ENCODE results near the gene MYO3B.
"Not testable (repeated sequence)": the region's sequence is repeated elsewhere in the genome, so short reads cannot be mapped to it uniquely, and the experiment has no call there.

The MYO3B gene

DNA sequence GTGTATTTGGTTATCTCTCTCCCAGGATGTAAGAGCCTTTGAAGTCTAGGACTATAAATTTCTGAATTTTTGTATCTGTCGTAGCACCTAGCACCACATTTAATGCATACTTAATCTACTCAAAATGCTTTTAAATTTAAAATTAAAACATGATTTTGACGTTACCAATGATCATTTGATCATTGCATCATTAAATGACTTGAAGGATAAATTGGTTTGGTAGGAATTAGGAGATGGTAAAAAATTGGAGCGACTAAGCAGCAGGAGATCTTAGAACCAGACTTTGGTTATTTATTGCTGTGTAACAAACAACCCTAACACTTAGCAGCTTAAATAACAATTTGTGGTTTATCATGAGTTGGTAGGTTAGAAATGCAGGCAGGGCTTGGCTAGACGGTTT, 84.9 kb downstream of the MYO3B start:
- no peak for DNase-seq (ENCODE audit: low read depth)

DNA sequence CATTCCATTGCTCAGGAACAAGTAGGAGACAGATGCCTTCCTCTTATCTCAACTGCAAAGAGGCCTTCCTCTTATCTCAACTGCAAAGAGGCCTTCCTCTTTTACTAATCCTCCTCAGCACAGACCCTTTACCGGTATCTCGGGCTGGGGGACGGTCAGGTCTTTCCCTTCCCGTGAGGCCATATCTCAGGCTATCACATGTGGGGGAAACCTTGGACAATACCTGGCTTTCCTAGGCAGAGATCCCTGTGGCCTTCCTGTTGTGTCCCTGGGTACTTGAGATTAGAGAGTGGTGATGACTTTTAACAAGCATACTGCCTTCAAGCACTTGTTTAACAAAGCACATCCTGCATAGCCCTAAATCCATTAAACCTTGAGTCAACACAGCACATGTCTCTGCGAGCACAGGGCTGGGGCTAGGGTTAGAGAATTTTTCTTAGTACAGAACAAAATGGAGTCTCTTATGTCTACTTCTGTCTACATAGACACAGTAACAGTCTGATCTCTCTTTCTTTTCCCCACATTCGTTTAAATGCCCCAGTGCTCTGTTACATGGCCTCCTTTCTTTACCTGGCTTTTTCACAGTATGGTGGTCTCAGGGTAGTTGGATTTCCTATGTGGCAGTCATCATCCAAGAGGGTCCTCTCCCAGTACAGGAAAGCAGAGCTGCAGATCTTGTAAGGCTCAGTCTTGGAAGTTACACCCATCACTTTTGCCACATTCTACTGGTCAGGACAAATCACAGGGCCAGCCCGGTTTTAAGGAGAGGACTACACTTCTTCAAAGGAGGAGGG, 86.0 kb downstream of the MYO3B start:
- DNase-seq (ENCODE audit: low read depth), result not testable (repeated sequence)

DNA sequence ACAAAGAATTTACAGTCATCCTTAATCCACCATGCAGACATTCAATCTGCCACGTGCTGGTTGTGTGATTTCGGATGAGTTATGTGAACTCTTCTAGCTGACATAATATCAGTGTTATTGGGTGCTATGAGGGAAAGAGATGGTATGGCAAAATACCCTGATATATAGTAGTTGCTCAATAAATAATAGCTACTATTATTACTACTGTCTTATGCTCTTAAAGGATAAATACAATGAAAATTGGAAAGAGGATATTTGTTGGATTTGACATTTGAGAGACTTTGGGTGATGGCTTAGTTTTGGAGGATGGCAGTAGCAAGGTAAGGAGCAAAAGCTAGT, 86.5 kb downstream of the MYO3B start:
- DNase-seq (ENCODE audit: low read depth), result no peak

DNA sequence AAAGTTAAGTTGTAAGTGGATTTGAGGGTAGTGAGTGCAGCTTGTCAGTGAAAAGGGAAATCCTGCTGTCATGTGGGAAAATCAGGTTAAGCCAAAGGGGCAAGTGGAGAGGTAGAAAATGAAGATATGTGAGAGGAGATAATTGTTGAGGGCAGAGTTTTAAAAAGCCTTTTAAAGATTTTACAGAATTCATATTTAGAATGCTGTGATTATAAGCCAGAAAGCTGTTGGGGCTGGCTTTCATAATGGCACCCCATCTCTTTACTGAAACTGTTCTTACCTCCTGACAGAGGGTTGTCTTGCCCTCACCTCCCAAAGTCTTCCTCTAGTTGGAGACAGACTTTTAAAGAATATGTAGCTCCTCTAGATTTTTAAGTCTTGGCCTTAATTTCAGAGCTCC, 86.9 kb downstream of the MYO3B start:
- no peak for DNase-seq (ENCODE audit: low read depth)

DNA sequence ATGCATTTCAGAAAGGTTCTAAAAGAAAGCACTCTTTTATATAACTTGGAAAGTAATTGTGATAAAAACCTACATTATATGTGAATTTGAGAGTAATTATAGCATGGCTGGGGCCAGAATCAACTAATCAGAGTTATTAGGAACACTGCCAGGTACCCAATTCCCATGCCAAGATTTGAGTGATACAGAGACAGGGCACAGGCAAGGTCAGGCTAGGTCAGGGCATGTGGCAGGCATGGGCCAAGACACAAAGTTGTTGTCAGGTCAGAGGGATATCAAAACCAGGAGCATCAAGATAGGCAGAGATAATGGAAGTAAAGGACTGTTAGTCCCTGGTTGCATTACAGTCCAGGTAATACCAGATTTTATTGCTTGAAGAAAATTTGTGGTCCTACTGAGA, 87.4 kb downstream of the MYO3B start:
- no peak for DNase-seq (ENCODE audit: low read depth)

DNA sequence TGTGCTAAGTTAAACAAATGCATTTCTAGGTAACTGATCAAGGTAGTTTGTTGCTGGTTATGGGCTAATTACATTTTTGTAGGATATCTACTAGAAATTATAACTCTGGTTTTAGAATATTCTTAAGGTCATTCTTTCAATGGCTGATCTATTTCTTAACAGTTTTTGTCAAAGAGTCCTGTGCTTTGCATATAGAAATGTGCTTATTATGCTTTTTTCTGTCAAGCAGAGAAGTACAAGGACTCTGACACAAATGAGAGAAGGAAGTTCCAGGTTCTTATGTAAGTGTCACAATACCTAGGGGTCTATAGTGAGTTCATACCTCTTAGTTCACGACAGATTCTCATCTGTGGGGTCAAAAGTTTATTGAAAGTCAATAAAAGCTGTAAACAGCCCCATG, 88.4 kb downstream of the MYO3B start:
- no peak for DNase-seq (ENCODE audit: low read depth)

DNA sequence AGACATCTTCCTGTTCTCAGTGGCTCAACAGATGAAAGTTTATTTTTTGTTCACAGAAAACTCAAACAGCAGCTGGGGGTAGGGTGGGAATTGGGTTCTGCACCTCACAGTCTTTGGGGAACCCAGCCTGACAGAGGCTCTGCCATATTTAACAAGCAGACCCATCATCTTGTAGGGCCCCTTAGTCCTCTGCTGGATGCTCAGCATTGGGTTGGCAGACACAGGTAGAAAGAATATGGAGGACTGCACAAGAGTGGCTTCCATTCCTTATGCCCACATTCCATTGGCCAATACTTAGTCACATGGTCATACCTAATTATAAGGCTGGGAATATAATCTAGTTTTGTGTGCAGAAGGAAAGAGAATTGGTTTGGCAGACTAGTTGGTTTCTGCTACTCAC, 89.1 kb downstream of the MYO3B start:
- DNase-seq (ENCODE audit: low read depth), result no peak

DNA sequence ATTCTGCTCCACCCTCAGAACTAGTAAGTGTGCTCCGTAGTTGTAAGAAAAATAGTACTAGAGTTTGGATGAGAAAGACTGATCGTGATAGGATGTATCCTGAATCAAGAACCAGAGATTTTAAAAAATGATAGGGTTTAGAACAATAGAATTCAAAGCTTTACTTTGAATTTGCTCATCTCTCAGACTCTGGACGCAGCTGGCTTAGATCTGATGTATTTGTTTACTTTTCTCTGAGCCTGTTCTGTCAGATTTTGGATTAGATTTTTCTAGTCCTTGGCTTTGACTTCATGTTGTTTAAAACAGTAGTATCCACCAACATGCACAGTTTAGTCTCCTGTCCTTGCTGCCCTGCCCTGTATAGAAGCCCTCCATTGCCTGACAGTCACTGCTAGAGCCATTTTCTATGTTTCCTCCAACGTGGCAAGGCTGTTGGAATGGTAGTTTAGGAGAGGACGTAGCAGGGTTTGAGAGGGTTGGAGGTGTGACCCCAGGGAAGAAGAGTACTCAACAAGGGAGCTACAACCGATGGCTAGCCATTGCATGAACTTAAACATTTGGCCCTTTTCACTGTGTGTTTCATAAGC, 92.4 kb downstream of the MYO3B start:
- DNase-seq (ENCODE audit: low read depth), result no peak

DNA sequence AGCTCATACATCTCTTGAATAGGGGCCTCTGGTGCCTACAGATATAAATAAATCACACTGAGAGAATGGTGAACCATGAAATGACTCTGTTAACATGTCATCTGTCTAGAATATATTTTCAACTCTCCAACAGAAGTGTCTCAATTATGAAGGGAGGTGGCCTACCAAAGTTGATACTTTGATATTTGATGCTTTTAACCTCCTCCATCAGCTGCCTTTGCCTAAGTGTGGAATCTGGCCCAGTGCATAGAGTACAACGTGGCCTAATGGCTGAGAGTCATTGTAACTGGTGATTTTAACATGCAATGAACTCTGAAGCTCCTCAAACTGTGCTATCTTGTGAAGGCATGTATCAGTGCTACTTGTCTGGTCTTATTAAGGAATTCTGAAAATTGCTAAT, 93.4 kb downstream of the MYO3B start:
- DNase-seq (ENCODE audit: low read depth), result no peak

DNA sequence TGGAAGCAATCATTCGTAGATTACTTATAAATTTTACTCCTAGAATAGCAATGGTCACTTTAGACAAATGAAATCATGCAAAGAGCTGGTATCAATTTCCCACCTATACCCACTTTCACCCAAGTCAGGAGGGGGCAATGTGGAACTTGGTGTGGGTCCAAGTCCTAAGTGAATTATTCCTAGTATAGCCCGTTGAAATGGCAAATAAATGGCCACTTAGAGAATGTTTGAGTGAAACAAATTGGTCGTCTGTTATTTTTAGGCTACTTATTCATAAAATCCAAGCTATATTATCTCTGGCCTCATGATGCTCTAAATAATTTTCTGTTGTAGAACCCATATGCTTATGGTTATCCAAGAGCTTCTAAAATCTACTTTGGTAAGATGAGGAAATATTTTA, 98.1 kb downstream of the MYO3B start:
- DNase-seq (ENCODE audit: low read depth), result no peak

DNA sequence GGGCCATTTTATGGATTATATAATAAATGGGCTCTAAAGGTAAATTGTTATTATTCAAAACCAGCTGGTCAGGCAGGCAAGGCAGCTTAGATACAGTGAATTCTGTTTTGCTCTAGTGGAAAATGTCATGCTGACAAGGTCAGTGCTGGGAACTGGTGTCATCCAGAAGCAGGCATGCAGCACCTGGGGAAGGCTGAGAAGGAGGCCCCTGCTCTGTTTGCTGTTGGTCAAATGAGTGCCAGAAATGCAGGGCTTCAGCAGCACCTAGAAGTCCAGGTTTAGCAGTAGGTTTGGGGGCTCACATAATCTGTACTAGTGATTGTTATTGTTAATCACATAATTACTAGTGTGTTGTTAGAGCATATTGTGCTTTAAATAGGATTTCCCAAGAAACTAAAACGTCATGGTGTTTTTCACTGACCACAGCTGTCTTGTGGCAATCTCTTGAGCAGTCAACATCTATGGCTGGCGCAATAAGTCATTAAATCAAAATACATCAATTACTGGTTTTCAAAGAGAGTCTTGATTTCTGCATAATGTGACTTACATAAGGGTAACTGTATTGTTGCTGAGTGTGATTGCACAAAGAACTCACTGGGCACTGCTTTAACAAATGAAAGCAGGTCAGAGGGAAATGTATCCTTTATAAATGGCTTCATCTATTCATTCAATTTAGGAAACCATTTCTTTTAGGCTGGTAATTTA, 99.1 kb downstream of the MYO3B start:
- DNase-seq (ENCODE audit: low read depth), result no peak

DNA sequence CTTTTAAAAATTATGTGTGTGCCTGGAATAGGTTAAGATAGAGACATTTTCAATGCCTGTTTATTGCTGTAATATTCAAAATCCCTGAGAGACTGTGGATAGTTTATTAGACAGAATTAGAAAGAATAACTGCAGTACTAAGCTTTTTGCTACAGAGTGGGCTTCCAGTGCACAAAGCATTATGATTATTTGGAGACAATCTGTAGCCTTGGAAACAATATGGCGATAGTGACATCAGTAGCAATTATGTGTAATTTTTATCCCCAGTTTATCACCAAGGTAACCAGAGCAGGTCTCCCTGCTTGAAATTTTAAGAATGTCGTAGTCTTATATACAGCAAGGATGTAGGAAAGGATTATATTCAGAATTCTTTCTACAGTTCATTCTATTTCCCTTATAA, 100.0 kb downstream of the MYO3B start:
- no peak for DNase-seq (ENCODE audit: low read depth)

DNA sequence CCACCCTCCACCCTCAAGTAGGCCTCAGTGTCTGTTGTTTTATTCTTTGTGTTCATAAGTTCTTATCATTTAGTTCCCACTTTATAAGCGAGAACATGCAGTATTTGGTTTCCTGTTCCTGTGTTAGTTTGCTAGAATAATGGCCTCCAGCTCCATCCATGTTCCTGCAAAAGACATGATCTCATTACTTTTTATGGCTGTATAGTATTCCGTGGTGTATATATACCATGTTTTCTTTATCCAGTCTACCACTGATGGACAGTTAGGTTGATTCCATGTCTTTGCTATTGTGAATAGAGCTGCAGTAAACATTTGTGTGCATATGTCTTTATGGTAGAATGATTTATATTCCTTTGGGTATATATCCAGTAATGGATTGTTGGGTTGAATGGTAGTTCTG, 101.7 kb downstream of the MYO3B start:
- DNase-seq (ENCODE audit: low read depth), result not testable (repeated sequence)

DNA sequence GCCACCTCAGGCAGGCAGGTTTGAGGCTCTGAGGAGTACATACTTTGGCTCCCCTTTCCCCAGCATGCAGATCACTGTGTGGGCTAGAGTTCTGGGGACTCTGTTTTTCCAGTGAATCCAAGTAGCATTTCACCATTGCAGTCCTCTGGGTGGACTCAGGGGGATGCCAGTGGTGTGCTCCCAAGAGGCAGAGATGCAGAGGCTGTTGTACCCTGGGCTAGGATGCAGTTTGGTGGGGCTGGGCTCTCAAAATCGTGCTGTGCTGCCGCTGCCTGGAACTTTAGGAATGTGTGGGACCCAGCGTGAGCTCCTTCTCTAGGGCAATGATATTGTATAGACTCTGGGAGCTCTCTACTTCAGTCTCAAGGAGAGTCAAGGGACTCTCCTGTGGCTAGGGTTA, 104.9 kb downstream of the MYO3B start:
- DNase-seq (ENCODE audit: low read depth), result no peak

DNA sequence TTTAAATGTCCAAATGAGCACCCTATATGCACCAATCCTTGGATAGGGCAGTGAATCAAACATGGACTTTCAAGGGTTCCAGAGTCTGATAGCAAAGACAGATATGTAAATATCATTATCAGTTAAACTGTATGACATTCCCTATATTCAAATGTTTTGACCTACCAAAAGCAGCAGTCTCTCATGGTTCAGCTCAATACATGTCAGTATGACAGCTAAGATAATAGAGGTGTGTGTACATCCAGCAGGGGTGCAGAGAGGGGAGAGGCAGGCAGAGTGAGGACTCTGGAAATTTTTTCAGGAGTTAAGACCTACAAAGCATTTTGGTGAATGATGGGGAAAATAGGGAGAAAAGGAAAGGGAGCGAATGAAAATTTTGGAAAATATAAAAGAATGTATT, 106.3 kb downstream of the MYO3B start:
- no peak for DNase-seq (ENCODE audit: low read depth)

DNA sequence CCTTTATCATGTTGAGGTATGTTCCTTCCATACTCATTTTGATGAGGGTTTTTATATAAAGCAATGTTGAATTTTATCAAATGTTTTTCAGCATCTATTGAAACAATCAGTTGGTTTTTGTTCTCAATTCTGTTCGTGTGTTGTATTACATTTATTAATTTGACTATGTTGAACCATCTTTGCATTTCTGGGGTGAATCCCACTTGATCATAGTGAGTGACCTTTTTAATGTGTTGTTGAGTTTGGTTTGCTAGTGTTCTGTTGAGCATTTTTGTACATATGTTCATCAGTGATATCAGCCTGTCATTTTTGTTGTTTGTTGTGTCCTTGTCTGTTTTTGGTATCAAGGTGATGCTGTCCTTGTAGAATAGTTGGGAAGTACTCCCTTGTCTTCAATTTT, 110.9 kb downstream of the MYO3B start:
- no peak for DNase-seq (ENCODE audit: low read depth)

DNA sequence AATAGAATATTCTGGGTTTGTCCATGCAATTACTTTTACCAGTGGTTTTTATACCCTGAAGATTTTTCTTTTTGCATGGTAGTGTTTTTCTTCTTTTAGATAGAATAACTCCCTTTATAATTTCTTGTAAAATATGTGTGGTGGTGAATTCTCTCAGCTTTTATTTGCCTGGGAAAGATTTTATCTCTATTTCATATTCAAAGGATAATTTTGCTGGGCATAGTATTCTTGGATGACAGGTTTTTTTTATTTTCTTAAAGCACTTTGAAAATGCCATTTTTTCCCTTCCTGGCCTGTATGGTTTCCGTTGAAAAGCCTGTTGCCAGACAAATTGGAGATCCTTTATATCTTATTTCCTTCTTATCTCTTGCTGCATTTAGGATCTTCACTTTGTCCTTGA, 113.5 kb downstream of the MYO3B start:
- no peak for DNase-seq (ENCODE audit: low read depth)

DNA sequence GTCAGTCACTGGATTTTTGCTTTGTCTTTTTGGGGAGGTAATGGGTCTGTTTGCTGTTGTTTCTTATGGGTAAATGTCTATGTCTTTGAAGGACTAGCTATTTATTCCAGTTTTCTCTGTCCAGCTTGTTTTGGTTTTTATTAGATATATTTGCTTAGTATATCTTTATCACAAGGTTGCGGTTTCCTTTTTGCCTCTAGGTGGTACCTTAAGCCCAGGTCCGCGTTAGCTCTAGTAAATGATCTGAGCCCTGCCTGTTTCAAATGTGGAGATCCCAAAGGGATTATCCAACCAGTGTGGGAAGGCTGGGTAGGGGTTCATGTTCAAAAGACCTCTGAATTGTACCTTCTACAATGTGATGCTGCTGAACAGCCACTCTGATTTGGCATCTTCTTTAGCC, 114.5 kb downstream of the MYO3B start:
- no peak for DNase-seq (ENCODE audit: low read depth)

DNA sequence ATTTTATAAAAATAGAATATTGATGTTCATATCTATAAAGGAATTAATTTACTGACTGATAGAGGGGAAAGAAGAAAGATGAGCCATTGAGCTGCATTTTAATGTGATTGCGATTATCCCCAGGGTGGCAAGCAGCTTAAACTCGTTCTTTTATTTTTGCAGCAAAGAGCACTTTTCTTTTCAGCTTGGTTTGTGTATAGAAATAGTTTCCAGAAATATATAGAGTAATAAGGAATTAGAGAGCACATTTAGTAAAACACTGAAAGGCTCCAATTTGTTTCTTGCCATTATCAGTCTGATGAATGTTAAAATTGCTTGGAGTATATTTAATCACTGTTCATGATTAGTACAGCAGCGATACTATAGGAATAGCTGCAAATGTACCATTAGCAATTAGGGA, 119.5 kb downstream of the MYO3B start:
- no peak for DNase-seq (ENCODE audit: low read depth)

DNA sequence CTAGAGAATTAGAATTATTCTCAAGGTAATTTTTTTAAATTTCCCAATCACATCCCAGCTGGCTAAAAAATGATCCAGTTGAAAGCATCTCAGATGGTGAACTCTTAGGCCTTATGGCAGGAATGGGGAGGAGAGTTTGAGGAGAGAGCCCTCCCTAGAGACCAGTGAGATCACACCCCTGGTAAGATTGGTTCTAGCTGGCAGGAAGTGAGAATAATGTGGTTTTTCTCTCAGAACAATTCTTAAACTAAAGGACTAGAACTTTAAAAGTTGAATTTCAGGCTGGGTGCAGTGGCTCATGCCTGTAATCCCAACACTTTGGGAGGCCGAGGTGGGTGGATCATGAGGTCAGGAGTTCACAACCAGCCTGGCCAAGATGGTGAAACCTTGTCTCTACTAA, 120.2 kb downstream of the MYO3B start:
- no peak for DNase-seq (ENCODE audit: low read depth)

DNA sequence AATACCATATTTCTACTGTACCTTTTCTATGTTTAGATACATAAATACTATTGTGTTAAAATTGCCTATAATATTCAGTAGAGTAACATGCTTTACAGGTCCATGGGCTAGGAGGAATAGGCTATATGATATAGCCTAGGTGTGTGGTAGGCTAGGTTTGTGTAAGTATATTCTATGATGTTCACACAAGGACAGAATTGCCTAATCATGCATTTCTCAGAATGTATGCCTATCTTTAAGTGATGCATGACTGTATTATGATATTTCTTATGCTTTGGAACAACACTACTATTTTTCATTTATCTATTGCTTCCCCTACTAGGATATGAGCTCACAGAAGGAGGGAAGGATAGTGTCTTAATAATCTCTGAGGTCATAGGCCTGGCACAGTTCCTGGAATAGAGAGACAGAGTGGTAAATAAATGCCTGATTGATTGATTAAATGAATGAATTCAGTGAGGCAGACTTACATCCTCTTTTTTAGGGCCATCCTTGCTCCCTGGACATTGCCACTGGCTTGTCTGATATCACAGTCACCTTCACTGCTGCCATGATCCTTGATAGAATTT, 121.0 kb downstream of the MYO3B start:
- no peak for DNase-seq (ENCODE audit: low read depth)

DNA sequence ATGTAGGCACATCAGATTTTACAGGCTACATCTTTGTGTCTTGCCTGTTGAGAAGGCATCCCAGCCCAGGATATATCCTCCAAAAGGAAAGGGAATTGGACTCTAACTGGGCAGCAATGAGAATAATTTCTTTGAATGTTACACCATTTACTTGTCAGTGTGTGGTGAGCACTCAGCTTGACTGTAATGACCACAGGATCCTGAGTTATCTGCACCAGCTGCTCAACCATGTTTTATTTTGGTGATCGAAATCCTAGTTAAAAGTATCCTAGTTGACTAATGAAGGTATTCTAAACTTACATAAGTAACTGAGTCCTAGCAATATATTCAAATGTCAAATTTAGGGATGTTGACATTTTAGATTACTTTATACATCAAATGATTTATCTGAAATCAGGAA, 123.0 kb downstream of the MYO3B start:
- DNase-seq (ENCODE audit: low read depth), result no peak

DNA sequence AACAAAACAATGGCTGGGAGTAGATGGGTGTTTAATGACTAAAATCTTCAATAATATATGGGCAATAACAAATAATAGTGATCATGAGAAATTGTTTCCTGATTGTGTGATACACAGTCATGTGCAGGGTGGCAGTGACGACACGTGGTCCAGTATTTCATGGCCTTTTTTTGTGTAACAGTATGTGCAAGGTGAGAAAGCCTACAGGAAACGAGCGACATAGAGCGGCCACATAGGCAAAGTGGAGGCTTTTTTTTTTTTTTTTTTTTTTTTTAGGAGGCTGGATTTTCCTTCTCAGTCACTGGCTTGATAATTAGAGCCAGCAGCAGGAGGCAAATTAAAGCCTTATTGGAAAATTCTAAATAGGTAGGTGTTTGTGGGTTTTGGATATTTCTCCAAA, 123.7 kb downstream of the MYO3B start:
- no peak for DNase-seq (ENCODE audit: low read depth)

Measured in stimulated activated CD4-positive, alpha-beta T cell treated with anti-CD3 and anti-CD28 coated beads, Interleukin-2, amount 100 ng/mL, for 4 hours (primary cell).